NCI-H146 treated with DMSO at 0.1 percent for 48 hours (cell line): ENCODE data around the gene PCGF3.
A peak's percentile ranks its signal among the peaks of the same experiment; 100 is the strongest.
"Not testable (repeated sequence)": the region's sequence is repeated elsewhere in the genome, so short reads cannot be mapped to it uniquely, and the experiment has no call there.

Source experiments
- DNase-seq: peaks from one replicate; lab custom pipeline; 2025; ENCODE audit not compliant: unreplicated experiment; lab: John Stamatoyannopoulos, UW

The PCGF3 gene

GRCh38 chr4:667545-667925, 38.1 kb upstream of the PCGF3 start:
- DNase-seq = no peak

DNA sequence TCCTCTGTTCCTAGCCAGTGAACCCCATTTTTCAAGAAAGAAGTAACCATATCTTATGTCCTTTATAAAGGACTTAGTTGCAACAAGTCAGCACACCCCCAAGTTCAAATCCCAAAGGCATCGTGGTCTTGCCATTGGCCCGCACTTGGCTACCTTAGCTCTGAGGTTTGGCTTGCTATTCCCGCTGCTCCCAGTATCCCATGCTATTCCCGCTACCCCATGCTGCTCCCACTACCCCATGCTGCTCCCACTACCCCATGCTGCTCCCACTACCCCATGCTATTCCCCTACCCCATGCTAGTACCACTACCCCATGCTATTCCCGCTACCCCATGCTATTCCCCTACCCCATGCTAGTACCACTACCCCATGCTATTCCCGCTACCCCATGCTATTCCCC, 37.4 kb upstream of the PCGF3 start:
- DNase-seq = not testable (repeated sequence)

- not testable (repeated sequence) for DNase-seq
These were observed 35.6 kb upstream of the PCGF3 start for GRCh38 chr4:669806-670559.

- no peak for DNase-seq
These were observed 33.9 kb upstream of the PCGF3 start for GRCh38 chr4:671769-672168.

- DNase-seq = no peak
These were observed 32.1 kb upstream of the PCGF3 start for GRCh38 chr4:673349-674091.

GRCh38 chr4:674172-675035, 31.2 kb upstream of the PCGF3 start, which contains the start of the genes ATP5ME and MYL5:
Gene ATP5ME (minus strand): TSS chr4:674276. CDS start chr4:674247, 29 bp downstream.
Gene MYL5 (plus strand): TSS chr4:674542. CDS start chr4:678027, 3,485 bp downstream.
- peak; percentile 80 for DNase-seq

DNA sequence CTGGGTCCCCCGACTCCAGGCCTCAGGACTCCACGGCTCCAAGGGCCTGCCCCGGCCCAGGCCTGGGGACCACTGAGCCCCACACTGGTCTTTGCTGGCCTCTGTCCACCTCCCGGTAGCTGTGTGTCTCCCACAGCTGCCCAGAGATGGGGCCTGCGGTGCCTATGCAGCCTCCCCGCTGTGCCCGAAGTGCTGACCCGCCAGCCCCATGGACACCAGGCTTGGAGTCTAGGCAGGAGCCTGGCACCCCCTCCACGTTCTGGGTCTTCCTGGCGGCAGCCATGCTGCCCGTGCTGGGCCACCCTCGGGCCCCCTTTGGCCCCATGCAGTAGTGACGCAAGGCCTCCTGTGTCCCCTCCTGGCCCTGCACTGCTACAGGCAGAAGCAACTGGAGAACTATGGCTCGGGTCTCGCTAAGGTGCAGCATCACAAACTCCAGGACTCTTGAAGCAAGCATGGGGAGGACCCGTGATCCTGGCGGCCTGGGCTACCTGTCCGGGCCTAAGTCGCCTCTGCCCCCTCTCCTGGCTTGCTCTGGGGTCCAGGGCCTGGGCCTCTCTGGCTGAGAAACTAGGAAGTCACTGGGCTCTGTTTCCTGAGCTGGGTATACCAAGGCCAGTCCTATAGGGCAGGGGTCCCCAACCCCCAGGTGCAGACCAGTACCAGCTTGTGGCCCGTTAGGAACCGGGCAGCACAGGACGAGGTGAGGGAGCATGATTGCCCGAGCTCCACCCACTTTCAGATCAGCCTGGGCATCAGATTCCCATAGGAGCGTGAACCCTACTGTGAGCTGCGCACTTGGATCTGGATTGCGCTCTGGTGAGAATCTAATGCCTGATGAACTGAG, 30.4 kb upstream of the PCGF3 start:
- no peak for DNase-seq

DNA sequence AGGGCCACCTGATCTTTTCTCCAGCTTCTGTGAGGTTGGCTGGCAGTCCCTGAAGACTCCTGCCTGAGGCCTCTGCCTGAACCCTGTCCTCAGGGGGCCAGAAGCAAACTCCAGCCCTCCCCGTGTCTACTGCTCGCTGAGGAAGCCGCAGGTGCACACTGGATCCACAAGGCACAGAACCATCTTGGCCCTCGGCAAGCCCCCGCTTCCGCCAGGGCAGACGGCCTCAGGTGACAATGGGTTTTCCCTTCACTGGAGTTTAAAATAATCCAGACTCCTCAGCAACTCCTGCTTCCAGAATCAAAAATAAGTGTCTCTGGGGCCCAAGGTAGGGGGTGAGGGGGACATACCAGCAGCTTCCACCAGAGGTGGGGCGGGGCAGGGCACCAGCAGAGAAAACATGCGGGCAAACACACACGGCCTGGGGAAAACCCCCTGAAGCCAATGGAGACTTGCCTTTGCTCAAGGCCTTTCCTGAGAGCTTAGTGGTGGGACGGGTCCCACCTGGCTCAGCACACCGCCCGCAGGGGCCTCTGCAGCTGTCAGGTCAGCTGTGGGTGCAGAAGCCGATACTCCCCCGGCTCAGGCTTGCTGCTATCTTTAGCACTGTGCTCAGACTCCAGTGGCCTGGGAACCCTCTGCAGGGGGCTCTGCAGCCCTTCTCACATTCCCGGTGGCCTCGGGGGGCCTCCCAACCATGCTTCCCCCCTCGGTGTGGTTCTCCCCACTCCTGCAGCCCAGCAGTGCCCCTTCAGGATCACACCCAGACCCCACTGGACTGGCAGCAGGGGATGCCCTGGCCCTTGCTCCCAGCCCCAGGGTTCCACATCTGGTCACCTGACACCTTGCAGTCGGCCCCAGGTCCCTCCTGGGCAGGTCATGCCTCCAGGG, 29.4 kb upstream of the PCGF3 start:
- DNase-seq = no peak

DNA sequence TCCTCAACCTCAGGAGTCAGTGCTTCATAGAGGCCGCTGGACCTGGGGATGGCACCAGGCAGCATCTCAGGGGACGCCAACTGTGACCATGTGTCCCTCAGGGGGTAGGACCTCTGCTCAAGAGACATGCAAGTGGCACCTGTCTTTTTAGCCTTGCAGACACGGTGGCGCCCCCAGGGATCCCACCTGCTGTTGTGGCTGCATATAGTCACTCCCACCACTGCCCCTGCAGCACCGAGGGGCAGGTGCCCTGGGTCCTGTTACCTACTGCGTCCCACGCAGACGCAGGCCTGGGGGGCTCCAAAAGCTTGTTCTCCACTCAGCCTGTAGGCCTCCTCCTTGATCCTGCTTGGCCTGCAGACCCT, 28.8 kb upstream of the PCGF3 start:
- no peak for DNase-seq

- peak; percentile 48 for DNase-seq
These were observed 28.0 kb upstream of the PCGF3 start for GRCh38 chr4:677431-678293.

DNA sequence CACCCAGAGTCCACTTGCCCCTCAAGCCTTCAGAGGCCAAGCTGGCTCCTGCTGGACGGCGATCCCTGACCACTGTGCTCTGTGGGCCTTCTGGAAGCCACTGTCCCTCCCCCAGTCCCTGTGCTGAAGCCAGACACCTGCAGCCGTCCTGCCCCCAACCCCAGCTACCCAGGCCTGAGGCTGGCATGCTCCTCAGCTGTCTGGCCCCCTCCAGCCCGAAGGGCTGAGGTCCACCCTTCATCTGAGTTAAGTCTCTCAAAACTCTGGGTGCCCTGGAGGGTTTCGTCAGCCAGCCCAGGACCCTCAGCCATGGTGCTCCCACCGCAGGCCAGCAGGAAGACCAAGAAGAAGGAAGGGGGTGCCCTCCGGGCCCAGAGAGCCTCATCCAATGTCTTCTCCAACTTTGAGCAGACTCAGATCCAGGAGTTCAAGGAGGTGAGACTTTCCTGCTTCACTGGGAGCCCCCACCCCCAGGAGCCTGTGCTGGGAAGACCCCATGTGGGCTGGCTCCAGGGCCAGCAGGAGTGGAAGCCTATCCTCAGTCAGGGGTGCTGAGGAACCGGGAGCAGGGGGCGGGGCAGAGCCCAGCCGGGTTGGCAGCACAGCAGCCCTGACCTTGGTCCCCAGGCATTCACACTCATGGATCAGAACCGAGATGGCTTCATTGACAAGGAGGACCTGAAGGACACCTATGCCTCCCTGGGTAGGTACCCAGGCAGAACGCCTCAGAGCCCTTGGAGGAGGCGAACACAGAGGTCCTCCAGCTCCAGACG, 27.1 kb upstream of the PCGF3 start:
- DNase-seq = no peak

DNA sequence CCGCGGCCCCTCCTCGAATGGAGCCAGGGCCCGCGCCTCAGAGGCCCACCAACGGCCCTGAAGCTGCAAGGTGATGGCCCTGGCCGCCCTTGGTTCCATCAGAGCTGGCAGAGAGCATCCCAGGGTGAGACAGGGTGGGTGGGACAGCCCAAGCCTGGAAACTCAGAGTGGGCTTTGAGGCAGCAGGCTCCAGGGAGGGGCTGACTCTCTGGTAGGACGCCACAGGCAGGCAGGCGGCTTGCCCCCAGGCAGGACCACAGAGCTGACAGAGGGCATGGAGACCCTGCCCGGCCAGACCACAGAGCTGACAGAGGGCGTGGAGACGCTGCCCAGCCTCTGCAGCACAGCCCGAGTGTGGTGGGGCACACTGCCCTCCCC, 26.5 kb upstream of the PCGF3 start:
- DNase-seq = no peak

- no peak for DNase-seq
These were observed 26.0 kb upstream of the PCGF3 start for GRCh38 chr4:679629-680028.

- no peak for DNase-seq
These were observed 25.5 kb upstream of the PCGF3 start for GRCh38 chr4:680091-680490.

GRCh38 chr4:680551-680927, 25.1 kb upstream of the PCGF3 start:
- no peak for DNase-seq

- DNase-seq = no peak
These were observed 24.5 kb upstream of the PCGF3 start for GRCh38 chr4:680928-681645.

DNA sequence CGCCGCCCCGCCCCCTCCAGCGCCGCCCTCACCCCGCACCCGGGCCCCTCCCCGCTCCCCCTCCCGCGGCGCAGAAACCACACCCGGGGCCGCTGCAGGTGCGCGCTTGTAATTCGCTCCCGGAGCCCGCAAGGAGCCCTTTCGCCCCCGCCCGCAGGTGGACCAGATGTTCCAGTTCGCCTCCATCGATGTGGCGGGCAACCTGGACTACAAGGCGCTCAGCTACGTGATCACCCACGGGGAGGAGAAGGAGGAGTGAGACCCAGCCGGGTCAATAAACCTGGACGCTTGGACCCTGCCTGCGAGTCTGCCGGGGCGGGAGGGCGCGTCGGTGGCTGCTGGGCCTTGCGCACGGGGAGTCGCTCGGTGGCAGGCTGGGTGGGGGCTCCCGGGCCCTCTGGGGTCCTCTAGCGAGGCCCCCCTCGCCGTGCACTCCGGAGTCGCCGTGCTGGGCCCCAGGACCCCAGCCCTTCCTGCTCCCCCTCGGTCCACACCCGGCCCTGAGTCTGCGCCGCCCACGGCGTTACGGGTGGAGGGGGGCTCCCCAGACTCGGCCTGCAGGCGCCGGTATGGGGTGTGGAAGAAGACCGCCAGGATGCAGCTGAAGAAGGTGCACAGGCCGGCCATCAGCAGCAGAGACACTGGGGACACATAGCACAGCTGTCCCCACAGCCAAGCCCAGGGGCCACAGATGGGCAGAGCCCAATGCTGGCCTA, 23.7 kb upstream of the PCGF3 start:
- peak; percentile 64 for DNase-seq
